ENCODE data around the gene GNAI2.
"Not testable (repeated sequence)": the region's sequence is repeated elsewhere in the genome, so short reads cannot be mapped to it uniquely, and the experiment has no call there.

The GNAI2 gene

DNA sequence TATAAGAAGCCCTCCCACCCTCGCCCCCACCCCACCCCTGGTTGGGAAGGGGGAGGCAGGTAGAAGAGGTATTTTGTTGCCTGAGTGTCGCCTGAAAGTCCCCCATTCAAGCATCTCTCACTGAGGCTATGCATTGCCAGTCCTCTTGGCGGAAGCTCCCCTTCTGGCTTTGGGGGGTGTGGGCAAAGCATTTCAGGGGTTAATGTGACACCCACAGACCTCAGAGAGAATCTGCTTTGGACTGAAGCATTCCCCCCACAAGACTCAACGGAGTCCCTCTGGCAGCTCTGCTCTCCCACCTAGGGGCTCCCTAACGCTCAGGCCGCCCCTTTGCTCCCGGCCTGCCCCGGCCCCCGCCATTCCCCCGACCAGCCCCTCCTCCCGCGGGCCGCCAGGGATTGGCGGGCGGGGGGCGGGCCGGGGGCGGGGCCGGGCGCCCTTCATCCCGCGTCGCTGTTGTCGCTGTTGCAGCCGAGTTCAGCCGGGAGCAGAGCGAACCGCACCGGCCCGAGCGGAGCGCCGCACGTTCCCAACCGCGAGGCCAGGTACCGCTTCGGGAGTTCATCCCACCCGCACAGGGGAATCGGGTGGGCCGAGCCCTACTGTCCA is 31.1 kb upstream of the GNAI2 start, which contains the start of gene SLC38A3:
TSS of gene SLC38A3 (plus strand) at position 468 of the 609 bp plus-strand sequence. CDS start 8,929 bp downstream, outside the sequence.
- no peak for DNase-seq (ENCODE audit: low read depth)

DNA sequence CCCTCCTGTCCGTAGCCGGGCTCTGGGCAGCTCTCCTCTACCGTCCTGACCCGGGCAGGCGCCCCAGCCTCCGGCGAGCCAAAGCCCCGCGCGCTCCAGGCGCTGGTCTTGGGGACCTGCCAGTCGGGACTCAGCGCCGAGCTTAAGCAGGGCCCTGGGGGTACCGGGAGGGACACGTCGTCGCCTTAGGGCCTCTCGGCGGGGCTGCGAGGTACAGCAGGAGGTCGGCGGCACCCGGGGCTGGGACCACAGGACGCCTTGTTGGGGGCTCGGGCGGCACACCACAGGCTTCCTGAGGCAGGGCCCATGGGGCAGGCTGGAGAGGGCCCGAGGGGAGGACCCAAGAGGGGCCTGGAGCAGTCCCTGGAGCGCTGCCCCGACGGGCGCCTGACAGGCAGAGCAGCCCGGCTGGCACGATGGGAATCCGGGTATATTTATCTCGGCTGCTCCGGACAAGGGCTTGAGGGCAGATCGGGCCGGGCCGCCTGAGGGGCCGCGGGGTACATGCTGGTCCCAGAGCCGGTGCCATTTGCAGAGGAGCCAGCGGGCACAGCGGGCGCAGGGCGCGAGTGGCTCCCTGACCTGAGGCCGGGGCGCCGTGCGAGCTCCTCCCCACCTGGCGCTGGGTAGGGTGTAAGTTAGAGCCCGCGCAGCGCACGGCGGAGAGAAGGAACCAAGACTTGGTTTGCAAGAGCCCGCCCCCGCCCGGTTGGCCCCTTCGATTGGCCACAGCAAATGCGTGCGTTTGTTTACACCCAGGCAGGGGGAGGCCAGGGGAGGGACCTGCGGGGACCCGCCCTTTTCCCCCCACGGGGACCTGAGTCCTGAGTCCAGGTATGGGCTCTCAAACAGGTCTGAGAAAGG is 30.4 kb upstream of the GNAI2 start:
- DNase-seq (ENCODE audit: low read depth) = no peak

DNA sequence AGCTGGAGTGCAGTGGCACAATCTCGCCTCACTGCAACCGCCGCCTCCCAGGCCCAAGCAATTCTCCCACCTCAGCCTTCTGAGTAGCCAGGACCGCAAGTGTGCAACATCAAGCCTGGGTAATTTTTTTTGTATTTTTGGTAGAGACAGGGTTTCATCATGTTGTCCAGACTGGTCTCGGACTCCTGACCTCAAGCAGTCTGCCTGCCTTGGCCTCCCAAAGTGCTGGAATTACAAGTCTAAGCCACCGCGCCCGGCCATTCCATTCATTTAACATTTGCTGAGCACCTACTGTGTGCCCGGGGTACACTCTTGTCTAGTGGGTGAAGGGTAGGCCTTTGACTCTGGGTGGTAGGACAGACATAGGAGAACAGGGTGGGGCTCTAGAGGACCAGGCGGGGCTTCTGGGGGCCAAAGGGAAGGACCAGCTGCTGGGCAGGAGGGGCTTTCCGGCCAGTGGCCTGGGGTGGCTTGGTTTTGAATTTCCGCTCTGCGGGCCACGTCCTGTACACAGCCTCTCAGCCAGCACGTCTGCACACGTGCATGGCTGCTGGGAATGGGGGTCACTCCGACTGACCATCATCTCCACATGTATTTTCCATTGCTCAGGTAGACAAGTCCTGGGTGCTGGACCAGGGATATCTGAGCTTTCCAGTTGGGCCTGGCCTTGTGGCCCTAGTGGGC is 28.5 kb upstream of the GNAI2 start:
- DNase-seq (ENCODE audit: low read depth) = no peak

DNA sequence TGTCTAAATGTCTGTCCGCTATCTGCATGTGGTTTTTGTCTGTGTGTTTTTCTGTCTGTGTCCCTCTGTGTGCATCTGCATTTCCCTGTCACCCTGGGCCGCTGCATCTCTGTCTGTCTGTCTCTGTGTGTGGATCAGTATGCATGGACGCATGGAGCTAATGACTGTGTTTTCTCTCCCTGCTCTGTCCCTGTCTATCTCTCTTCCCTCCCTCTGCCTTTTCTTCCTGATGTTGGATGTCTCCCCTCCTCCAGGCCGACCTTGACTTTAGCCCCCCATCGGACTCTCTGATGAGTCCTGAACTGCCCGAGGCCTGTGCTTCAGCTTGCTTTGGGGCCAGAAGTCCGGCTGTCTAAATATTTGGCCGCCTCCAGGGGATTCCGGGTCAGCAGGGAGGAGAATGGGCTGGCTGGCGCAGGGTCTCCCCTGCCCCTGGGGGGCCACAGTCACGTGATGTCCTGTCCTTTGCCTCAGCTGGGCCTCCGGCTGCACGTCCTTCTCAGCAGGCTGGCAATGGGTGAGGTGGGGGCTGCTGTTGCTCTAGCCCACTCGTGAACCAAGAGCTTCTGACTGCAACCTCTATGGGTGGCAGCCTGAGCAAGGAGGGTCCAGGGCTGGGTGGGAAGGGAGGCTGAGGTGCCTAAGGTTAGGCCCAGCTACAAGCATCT is 27.2 kb upstream of the GNAI2 start:
- no peak for DNase-seq (ENCODE audit: low read depth)

DNA sequence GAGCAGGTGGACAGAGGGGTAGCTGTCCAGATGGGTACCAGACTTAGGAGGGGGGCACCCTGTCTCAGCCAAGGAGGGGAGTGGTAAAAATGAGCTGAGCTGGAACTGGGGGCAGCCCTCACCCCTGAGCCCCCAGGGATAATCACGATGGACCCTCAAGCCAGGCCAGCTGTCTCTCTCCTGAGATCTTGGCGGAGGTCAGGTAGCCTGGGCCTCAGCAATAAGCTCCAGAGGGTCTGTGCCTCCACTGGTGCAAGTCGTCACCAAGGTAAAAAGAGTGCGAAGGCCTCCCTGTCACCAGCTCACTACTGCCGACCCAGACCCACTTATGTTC is 25.9 kb upstream of the GNAI2 start:
- no peak for DNase-seq (ENCODE audit: low read depth)

DNA sequence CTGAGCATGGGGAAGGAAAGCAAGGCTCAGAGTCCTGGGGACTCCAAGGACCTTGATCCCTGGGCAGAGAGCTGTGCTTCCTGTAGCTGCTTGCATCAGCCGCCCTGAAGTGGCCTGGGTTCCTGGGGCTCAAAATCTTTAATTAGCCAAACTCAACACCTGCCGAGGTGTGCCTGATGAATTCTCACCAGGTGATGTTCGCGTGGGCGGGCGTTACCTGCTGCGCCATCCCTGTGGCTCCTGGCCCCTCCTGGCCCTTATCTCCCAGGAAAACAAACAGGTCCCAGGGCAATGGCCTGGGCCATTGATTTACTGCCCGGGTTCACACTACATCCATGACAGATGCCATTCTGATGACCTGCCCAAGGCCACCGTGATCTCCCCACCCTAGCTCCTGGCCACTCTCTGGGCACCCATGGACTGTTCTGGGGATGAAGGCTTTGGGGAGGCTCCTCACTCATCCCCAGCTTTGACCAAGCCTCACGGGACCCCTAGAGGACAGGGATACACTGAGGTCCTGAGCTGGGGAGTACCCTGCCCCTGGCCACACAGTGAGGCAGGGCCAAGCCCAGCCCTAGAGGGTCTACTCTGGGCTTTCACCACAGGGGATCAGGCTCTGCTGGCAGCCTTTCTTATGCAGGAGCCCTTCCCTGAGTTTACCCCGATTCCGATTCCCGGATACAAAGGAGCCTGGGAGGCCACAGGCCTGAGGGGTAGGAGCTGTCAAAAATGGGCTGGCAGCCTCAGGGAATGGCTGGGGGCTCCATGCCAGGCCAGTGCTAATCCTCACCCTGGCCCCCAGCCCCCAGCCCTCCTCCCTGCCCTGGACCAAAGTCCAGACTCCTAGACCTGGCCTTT is 25.3 kb upstream of the GNAI2 start:
- no peak for DNase-seq (ENCODE audit: low read depth)

DNA sequence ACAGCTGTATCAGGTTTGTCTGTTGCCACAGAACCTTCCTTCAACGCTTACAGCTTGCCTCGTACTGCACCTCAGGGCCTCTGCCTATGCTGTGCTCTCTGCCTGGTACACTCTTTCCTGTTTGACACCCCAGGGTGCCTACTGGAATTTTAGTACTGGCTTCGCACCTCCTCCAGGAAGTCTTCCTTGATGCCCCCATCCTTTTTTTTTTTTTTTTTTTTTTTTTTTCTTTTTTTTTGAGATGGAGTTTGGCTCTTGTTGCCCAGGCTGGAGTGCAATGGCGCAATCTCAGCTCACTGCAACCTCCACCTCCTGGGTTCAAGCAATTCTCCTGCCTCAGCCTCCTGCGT is 24.7 kb upstream of the GNAI2 start:
- DNase-seq (ENCODE audit: low read depth) = not testable (repeated sequence)

DNA sequence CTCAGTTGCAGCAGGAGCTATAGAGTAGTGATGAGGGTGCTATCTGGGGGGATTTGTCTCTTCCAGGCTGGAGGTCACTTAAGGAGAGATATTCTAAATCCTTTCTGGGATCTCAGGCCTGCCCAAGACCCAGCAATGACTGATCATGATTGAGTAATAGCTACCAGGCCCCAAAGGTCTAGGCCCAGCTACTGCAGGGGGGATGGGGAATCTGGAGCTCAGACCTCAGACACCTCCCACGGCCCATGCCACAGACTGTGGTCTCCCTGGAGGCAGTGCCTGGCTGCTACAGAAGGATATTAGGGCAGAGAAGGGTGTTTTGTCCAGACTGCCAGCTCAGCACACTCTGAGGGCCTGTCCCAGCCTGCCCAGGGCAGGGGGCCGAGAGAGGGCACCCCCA is 24.1 kb upstream of the GNAI2 start:
- DNase-seq (ENCODE audit: low read depth) = no peak

DNA sequence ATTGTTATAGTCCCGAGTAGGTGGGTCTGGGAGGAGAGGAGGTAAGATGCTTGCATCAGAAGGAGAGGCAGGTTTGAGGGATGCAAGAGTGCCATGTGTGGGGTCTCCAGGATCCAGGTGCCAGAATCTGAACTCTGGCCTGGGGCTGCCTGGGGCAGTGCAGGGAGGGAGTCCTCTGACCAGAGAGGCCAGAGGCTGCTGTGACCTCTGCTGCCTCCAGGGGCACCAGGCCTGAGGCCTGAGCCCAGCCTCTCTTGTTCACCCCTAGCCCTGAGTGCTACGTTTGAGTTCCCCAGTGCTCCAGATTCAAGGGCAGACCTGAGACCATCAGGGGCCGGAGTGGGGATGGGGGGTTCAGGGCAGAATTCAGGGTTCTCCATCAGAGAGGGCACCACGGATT is 23.5 kb upstream of the GNAI2 start:
- DNase-seq (ENCODE audit: low read depth) = no peak

DNA sequence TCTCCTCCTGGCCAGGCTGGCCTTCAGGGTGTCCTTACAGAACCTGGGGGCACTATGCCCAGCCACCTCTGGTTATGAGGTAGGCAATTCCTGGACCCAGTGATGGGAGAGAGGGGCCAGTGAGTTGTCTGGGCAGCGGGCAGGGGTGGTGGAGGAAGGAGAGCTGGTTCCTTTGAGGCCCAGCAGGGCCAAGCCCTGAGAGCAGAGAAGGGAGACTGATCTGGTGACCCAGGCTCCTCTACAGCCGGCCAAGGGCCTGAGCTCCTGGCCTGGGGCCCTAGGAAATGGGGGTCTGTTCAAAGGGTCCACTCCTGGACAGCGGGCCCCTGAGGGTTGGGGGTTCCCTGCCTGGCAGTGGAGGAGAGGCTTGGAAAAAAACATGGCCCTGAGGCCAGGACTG is 23.0 kb upstream of the GNAI2 start:
- DNase-seq (ENCODE audit: low read depth) = no peak

DNA sequence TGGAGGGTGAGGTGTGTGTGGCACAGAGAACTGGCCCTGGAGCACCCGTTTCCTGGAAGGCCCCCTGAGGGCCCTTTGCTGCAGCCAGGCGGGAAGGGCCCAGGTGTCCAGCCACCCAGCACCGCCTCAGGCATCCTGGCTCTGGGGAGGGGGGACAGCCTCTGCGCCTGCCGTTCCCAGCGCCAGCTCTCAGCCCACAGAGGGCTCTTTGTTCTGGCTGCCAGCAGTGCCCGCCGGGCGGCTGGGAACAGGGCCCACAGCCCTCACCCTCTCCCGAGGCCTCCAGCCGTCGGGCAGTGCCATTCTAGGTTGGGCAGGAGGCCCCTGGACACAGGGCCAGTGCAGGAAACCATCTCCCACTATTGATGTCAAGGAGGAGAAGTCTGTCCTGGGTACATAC is 22.6 kb upstream of the GNAI2 start:
- no peak for DNase-seq (ENCODE audit: low read depth)

DNA sequence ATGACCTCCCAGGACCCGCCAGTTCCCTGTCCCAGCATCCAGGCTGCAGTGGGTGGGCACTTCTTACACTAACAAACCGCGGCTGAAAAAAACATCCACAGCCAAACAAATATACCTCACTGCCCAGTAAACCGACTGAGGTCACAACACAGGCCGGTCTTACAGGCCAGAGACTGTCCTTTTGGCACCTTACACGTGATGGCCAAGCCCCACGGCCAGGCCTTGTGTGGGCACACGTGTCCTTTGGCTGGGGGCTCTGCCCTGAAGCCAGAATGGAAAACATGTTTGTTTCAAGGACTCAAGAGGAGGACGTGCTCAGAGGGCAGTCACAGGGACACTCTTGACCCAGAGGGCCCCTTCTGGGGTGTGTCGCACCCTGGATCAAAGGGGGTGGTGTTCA is 21.2 kb upstream of the GNAI2 start:
- no peak for DNase-seq (ENCODE audit: low read depth)

DNA sequence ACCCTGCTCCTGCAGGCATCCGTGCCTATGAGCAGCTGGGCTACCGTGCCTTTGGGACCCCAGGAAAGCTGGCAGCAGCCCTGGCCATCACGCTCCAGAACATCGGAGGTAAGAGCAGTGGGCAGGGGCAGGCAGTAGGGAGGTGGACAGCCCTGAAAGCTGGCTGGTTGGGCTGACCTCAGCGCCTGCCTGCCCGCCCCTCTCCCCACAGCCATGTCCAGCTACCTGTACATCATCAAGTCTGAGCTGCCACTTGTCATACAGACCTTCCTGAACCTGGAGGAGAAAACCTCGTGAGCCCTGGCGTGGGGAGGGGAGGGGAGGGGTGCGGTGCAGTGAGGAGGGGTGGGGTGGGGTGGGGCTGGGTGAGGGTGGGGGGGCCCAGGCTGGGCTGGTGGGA is 20.5 kb upstream of the GNAI2 start:
- no peak for DNase-seq (ENCODE audit: low read depth)

DNA sequence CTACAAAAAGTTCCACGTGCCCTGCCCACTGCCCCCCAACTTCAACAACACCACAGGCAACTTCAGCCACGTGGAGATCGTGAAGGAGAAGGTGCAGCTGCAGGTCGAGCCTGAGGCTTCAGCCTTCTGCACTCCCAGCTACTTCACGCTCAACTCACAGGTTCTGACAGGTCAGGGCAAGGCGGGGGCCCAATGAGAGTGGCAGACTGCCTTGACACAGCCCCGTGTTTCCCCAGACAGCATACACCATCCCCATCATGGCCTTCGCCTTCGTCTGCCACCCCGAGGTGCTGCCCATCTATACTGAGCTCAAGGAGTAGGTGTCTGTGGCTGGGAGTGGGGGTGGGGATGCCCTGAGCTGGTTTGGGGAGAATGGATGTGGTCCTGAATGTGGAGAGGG is 18.3 kb upstream of the GNAI2 start:
- DNase-seq (ENCODE audit: low read depth) = no peak

DNA sequence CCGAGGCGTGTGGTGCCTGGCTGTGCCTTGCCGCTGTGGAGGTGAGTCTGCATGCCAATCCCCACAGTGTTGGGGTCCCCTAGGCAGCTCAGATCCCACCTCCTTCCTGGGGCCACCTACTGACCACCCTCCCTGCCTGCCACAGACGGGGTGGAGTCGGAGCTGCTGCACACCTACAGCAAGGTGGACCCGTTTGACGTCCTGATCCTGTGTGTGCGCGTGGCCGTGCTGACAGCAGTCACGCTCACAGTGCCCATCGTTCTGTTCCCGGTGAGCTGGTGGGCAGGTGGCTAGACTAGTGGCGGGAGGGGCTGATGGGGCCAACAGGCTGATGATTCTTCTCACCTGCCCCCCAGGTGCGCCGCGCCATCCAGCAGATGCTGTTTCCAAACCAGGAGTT is 17.6 kb upstream of the GNAI2 start:
- DNase-seq (ENCODE audit: low read depth) = no peak

DNA sequence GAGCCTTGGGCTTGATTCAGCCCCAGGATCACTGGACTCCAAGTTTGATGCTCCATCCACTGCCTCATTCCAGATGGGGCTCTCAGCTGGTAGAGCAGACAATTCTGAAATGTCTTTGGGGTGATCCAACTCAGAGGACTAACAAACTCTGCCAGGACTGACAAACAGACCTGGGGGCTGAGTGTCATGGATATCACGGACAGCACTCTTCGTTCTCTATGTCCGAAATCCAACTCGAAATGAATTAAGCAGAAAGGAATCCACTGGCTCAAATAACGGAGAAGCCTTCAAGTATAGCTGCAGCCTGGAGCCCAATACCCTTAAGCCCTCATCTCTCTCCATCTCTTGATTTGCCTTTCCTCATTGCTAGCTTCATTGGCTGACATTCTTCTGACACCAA is 16.7 kb upstream of the GNAI2 start:
- no peak for DNase-seq (ENCODE audit: low read depth)

DNA sequence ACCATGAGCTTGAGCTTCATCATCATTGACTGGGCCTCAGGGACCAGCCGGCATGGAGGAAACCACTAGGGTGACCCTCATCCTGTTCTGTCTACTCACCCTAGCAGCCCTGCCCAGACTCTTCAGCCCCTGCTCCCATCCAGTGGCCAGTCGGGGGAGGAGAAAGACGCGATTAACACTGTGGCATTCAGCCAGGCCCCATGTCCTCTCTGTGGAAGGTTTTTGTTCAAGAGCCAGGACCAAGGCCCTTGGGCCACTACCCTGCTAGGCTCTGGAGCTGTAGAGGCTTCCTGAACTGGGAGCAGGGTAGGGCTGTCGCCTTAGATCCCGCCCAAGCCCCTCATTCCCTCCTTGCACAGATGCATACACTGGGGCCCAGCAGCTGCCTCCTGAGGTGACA is 15.9 kb upstream of the GNAI2 start:
- DNase-seq (ENCODE audit: low read depth) = no peak

DNA sequence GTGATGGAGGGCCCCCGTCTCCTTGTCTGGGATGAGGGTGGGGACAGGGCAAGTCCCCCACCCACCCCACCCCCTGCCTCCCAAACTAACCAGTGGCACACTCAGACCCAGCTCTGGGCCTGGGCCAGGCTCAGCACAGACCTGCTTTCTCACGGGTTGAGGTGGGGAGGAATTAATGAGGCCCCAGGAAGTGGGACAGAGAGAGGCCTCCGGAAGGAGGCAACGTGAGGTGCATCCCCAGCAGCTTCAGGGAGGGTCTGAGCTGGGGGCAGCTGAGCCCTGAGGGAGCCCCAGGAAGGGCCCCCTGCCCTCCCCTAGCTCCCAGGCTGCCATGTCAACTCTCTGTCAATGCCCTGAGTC is 15.0 kb upstream of the GNAI2 start:
- DNase-seq (ENCODE audit: low read depth) = no peak

DNA sequence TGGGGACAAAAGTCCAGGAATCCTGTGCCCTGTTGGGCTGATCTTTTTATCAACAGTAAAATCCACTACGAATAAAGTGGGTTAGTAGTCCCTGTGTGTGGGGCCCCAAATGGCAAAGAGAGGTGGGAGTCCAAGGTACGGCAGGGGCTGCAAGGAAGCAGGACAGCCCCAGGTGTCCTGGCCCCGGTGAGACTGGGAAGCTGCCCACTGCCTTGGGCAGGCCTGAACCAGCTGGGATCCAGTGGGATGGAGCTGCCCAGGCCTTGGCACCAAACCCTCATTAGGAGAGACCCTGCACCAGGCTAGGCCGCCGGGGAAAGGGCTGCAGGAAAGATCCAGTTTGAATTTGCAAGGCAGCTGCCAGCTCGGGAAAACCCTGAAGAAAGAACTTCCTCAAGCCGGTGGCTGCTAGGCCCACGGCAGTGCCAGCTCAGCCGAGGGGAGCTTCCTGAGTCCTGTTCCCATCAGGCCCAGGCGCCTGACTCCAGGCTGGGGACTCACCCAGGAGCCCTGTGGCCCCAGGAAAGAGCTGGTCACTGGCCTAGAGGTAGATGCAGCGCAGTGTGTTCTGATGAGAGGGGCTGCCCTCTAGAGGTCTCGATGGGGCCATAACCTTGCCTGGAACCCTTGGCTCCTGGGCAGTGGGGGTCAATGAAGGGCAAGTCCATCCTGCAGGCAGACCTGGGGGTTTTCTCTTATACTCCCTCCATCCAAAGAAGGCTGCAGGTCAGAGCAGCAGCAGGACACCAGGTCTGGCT is 14.4 kb upstream of the GNAI2 start:
- no peak for DNase-seq (ENCODE audit: low read depth)

DNA sequence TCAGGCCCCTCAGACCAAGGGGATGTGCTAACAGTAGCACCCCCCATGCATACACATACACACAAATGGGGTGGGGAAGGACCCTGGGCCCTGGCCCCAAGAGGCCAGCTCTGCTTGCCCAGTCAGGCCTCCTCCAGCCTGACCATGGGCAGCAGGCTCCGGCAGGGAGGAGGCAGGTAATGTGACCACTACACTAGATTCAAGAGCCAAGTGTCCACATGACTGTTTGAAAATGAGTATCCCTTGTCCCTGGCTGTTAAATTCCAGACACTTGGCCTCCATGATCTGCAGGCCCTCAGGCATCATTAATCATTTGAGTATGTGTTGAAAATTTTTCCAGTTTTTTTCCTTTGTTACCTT is 13.9 kb upstream of the GNAI2 start:
- DNase-seq (ENCODE audit: low read depth) = no peak

DNA sequence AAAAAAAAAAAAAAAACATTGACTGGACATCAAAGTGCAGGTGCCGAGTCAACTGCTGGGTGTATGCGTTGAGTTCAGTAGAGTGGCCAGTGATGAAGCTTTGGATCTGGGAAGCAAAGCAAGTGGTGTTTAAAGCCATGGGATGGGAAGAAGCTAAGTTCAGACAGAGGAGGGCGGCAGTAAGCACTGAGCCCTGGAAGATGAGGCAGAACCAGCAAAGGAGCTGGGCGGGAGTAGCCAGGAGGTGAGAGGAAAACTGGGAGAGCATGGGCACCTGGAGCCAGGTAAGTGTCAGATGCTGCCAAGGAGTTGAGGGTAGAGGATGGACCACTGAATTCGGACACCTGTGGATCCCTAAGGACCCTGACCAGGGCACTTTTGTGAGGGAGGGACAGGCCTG is 11.4 kb upstream of the GNAI2 start:
- no peak for DNase-seq (ENCODE audit: low read depth)

Measured in stimulated activated CD4-positive, alpha-beta T cell treated with anti-CD3 and anti-CD28 coated beads, Interleukin-2, amount 100 ng/mL, for 4 hours (primary cell).